A549 treated with dexamethasone at 1 μM for 4 hours (cell line): ENCODE data around the gene HS6ST2. TPM values are rescaled to one million over a fixed set of nuclear protein-coding genes. Genes with fewer than 3 reads are reported as not detected.

Source experiments
- total RNA-seq: library from RNA; stranded (reverse); fragments of 200-300 nt; extraction: Qiagen RNA extraction; gene quantifications from 5 replicates; pipeline ENCODE4 v1.2.3, GENCODE V29; 2022

HS6ST2 gene
- total RNA-seq, result 0.08 to 0.21 TPM (median 0.15 TPM) in 5 replicates

GRCh38 chrX:132958091-132958703 is at the start of gene HS6ST2:
Gene HS6ST2 (minus strand): TSS chrX:132958629.

Other genes starting within 250 kb of the HS6ST2 start
- not detected in 5 replicates for gene USP26, start 138.5 kb upstream of the HS6ST2 start, total RNA-seq